HEK293T (cell line): ENCODE data around the gene NANP.
"Not testable (repeated sequence)": the region's sequence is repeated elsewhere in the genome, so short reads cannot be mapped to it uniquely, and the experiment has no call there.

Source experiments
- CTCF ChIA-PET: fragments of 350-600 bp; formaldehyde crosslinking; extraction: SDS; loops from one replicate; lab custom pipeline; 2021; ENCODE audit warnings: antibody characterized with exemption, inconsistent platforms; lab: Yijun Ruan, JAX
- POLR2A ChIA-PET: fragments of 350-600 bp; formaldehyde crosslinking; extraction: SDS; loops from one replicate; lab custom pipeline; 2020; ENCODE audit warnings: antibody characterized with exemption, inconsistent platforms; lab: Yijun Ruan, JAX
- DNase-seq: peaks from one replicate; pipeline ENCODE4 v3.0.0; 2012; ENCODE audit warnings: mixed read lengths; ENCODE audit errors: extremely low spot score
- ARNT ChIP-seq: fragments of 450-650 bp; IDR thresholded peaks from 2 replicates; pipeline ENCODE4 v1.6.1; 2017; ENCODE audit warnings: mild to moderate bottlenecking
- BHLHE40 ChIP-seq: fragments of 450-650 bp; IDR thresholded peaks from 2 replicates; pipeline ENCODE4 v1.6.1; 2016; ENCODE audit warnings: mild to moderate bottlenecking, moderate library complexity, borderline replicate concordance
- CTBP1 ChIP-seq: fragments of 450-650 bp; IDR thresholded peaks from 2 replicates; pipeline ENCODE4 v1.6.1; 2016; ENCODE audit warnings: borderline replicate concordance
- ELF4 ChIP-seq: fragments of 450-650 bp; IDR thresholded peaks from 2 replicates; pipeline ENCODE4 v1.6.1; 2017; ENCODE audit warnings: antibody characterized with exemption
- FOXA1 ChIP-seq: fragments of 450-650 bp; IDR thresholded peaks from 2 replicates; pipeline ENCODE4 v1.6.1; 2016; ENCODE audit warnings: mild to moderate bottlenecking
- FOXK2 ChIP-seq: fragments of 450-650 bp; IDR thresholded peaks from 2 replicates; pipeline ENCODE4 v1.6.1; 2016; ENCODE audit warnings: mild to moderate bottlenecking
- FOXM1 ChIP-seq: fragments of 450-650 bp; IDR thresholded peaks from 2 replicates; pipeline ENCODE4 v1.6.1; 2017; ENCODE audit warnings: mild to moderate bottlenecking, borderline replicate concordance
- HDGF ChIP-seq: fragments of 450-650 bp; IDR thresholded peaks from 2 replicates; pipeline ENCODE4 v1.6.1; 2017; ENCODE audit warnings: antibody characterized with exemption, borderline replicate concordance
- L3MBTL2 ChIP-seq: fragments of 450-650 bp; conservative IDR thresholded peaks from 2 replicates; pipeline ENCODE4 v1.6.1; 2016; ENCODE audit warnings: mild to moderate bottlenecking
- LEF1 ChIP-seq: fragments of 450-650 bp; IDR thresholded peaks from 2 replicates; pipeline ENCODE4 v1.6.1; 2017; ENCODE audit warnings: mild to moderate bottlenecking, borderline replicate concordance
- NFRKB ChIP-seq: fragments of 450-650 bp; IDR thresholded peaks from 2 replicates; pipeline ENCODE4 v1.6.1; 2016; ENCODE audit warnings: mild to moderate bottlenecking, moderate library complexity
- PKNOX1 ChIP-seq: fragments of 450-650 bp; IDR thresholded peaks from 2 replicates; pipeline ENCODE4 v1.6.1; 2016
- SP1 ChIP-seq: fragments of 450-650 bp; IDR thresholded peaks from 2 replicates; pipeline ENCODE4 v1.6.1; 2017
- SUZ12 ChIP-seq: fragments of 450-650 bp; IDR thresholded peaks from 2 replicates; pipeline ENCODE4 v1.6.1; 2016; ENCODE audit warnings: mild to moderate bottlenecking
- TARDBP ChIP-seq: fragments of 450-650 bp; IDR thresholded peaks from 2 replicates; pipeline ENCODE4 v1.6.1; 2016
- ZNF384 ChIP-seq: fragments of 450-650 bp; IDR thresholded peaks from 2 replicates; pipeline ENCODE4 v1.6.1; 2016

Gene NANP

DNA sequence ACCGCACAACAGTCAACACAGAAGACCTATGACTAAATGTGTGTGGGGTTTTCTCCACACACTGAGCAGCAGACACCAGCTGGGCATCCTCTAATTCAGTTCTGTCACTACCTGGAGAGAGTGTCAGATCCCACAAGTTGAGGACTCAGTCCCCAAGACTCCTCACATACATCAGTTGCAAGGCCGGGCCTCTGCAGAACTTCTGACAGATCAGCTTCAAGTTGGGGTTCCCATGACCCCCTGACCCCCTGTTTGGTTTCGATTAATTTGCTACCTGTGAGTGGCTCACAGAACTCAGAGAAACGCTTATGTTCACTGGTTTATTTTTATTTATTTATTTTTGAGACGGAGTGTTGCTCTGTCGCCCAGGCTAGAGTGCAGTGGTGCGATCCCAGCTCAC lies 35.3 kb downstream of the NANP start:
- ChIA-PET CTCF (no interaction called here), POLR2A (no interaction called here)
- no peak for TF ChIP-seq ARNT
- TF ChIP-seq LEF1: no peak
- no peak for TF ChIP-seq ZNF384
- no peak for TF ChIP-seq FOXK2
- no peak for TF ChIP-seq FOXM1
- no peak for TF ChIP-seq NFRKB
- TF ChIP-seq BHLHE40: no peak
- no peak for TF ChIP-seq L3MBTL2
- TF ChIP-seq HDGF: no peak
- TF ChIP-seq CTBP1: no peak
- no peak for TF ChIP-seq ELF4
- no peak for TF ChIP-seq SP1
- TF ChIP-seq SUZ12: no peak
- TF ChIP-seq TARDBP: no peak
- no peak for TF ChIP-seq PKNOX1
- no peak for TF ChIP-seq FOXA1
- no peak for DNase-seq

DNA sequence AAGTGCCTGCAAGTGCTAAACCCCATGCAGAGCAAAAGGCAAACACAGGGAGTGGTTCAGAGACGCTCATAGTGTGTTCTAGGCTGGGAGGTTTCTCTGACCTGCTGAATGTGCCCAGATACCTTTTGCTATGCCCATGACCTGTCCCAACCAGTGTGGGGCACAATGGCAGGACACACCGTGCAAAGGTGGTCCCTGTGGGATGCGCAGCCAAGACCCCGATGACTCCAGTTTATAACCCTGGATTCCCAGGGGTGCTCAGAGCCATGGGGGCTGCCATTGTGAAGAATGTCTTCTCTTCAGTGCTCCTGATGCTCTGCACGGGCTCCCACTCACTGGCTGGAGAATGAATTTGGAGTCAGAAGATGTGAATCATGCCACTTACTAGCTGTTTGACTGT lies 36.3 kb downstream of the NANP start:
- CTCF ChIA-PET: no interaction called here
- POLR2A ChIA-PET: no interaction called here
- no peak for TF ChIP-seq SP1
- no peak for TF ChIP-seq L3MBTL2
- no peak for TF ChIP-seq ELF4
- no peak for TF ChIP-seq FOXM1
- no peak for DNase-seq

DNA sequence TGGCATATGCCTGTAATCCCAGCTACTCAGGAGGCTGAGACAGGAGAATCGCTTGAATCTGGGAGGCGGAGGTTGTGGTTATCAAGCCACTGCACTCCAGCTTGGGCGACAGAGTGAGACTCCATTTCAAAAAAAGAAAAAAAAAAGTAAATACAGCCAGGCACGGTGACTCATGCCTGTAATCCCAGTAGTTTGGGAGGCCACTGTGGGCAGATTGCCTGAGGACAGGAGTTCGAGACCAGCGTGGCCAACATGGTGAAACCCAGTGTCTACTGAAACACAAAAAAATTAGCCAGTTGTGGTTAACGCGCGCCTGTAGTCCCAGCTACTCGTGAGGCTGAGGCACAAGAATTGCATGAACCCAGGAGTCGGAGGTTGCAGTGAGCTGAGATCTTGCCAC lies 36.9 kb downstream of the NANP start:
- no peak for DNase-seq
- no peak for TF ChIP-seq ELF4
- TF ChIP-seq ZNF384: peak; percentile 79
- POLR2A ChIA-PET: no interaction called here
- CTCF ChIA-PET: no interaction called here

DNA sequence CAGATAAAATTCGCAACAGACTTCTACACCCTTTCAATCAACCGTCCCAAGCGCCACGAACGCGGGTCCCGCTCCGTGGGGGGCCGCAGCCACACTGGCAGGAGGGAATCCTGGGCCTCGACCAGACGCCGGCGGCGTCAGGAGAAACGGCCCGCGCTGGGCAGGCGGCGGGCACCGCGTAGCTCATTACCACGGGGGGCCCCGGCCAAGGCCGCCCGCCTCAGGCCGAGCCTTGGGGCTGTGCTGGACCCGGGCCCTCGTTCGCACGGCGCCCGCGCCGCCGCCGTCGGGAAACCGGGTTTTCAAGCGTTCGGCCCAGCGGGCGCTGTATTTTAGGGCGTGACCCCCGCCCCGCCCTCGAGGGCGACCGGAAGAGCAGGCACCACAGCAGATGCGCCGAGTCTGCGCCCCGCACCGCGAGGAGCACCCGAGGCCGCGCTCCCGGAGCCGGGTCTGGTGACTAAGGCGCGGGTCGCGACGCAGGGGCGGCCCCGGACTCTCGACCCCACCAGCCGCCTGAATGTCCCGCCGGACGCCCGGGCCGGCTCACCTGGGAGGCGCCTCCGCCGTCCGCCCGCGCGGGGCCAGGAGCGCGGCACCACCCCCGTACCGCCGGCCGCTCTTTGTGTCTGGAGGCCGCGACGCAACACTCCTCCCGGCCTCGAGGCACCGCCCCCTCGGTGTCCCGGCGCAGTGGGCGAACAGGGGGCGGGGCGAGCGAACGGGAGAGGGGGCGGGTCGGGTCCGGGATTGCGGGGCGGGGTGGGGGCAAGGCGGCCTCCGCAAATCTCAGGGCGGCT lies 38.7 kb downstream of the NANP start, which contains the start of gene NINL:
TSS of gene NINL (minus strand) at position 627 of the 800 bp plus-strand sequence. CDS start 58,944 bp downstream, outside the sequence.
- ChIA-PET CTCF (no interaction called here), POLR2A (interaction anchor here (0.9 to 1.1 kb wide), 5 partner anchors 11 to 176 kb away, joined by 3 to 6 read pairs (median 3); no protein-coding TSS in a partner anchor)
- peak; percentile 72 for DNase-seq
- no peak for TF ChIP-seq FOXA1
- peak; percentile 75 for TF ChIP-seq L3MBTL2

DNA sequence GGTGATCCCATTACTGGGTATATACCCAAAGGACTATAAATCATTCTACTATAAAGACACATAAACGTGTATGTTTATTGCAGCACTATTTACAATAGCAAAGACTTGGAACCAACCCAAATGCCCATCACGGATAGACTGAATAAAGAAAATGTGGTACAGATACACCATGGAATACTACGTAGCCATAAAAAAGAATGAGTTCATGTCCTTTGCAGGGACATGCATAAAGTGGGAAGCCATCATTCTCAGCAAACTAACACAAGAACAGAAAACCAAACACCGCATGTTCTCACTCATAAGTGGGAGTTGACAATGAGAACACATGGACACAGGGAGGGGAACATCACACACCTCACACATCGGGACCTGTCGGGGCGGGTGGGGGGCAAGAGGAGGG lies 40.2 kb downstream of the NANP start:
- POLR2A ChIA-PET: not testable (repeated sequence)

DNA sequence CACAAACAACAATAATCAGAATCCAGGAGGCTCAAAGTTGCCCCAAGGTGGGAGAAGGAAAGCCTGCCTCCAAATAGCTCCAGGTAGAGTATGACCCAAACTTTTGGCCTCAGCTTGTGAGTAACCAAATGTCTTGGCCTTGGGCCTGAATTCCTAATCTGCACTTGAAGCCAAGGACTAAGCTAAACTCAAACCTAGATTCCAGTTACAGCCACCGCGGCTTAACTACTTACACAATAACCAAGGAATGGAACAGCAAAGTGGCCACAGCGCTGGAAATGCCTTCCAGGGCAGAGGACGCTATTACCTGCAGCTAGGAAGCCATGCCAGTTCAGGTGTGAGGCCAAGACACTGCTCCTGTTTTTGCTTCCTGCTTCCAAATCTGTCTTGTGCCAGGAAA lies 43.1 kb downstream of the NANP start:
- no peak for TF ChIP-seq FOXM1
- no peak for TF ChIP-seq LEF1
- no peak for TF ChIP-seq L3MBTL2
- TF ChIP-seq SUZ12: no peak
- ChIA-PET POLR2A (interaction anchor here (0.7 kb wide), 1 partner anchor 28 kb away, joined by 5 read pairs; no protein-coding TSS in a partner anchor), CTCF (no interaction called here)
- DNase-seq: no peak

More for the DNA sequence above, 40.2 kb downstream of the NANP start:
- CTCF ChIA-PET, DNase-seq: not testable (repeated sequence)
- TF ChIP-seq PKNOX1: peak; percentile 26; the same call in 1 of the 2 replicates

GRCh38 chr20:25579081-25579770 lies 44.6 kb downstream of the NANP start:
- ChIA-PET POLR2A (no interaction called here), CTCF (no interaction called here)
- no peak for DNase-seq
- TF ChIP-seq ELF4 (no peak), NFRKB (no peak), HDGF (no peak), PKNOX1 (no peak), SUZ12 (no peak), L3MBTL2 (no peak), FOXM1 (no peak), ARNT (no peak), SP1 (no peak)
